Lung (tissue), 12 donors: ENCODE data around the gene PCP2. TPM values are rescaled to one million over a fixed set of nuclear protein-coding genes. Genes with fewer than 3 reads are reported as not detected.

Experiments
- ATAC-seq: fragments of 200-7000 bp; cut with Tn5 transposase; one replicate; pipeline ENCODE4 v1.9.1; 2020; ENCODE audit warnings: moderate number of reproducible peaks; ENCODE audit not compliant: insufficient read depth, low FRiP score
- DNase-seq, 3 donors: peaks; one replicate each; pipeline ENCODE4 v3.0.0-alpha.2; 2013 to 2017
- H3K27ac ChIP-seq, 2 donors: one replicate each; pipeline ENCODE4 v1.5.1; 2013; ENCODE audit warnings: mild to moderate bottlenecking in 2 of 2, moderate library complexity in 2 of 2, control low read depth in 1 of 2, inconsistent platforms in 1 of 2, low read depth in 1 of 2, low read length in 1 of 2
- H3K27me3 ChIP-seq, 3 donors: one replicate each; pipeline ENCODE4 v1.5.1; 2013; ENCODE audit warnings: low read length in 2 of 3; ENCODE audit not compliant: control insufficient read depth in 3 of 3, insufficient read depth in 3 of 3
- H3K36me3 ChIP-seq, 4 donors: one replicate each; pipeline ENCODE4 v1.5.1; 2013; ENCODE audit warnings: low read length in 4 of 4, mild to moderate bottlenecking in 1 of 4, moderate library complexity in 1 of 4; ENCODE audit not compliant: control insufficient read depth in 4 of 4, insufficient read depth in 4 of 4
- H3K4me1 ChIP-seq, 5 donors: one replicate each; pipeline ENCODE4 v1.5.1; 2013; ENCODE audit warnings: low read length in 5 of 5, mild to moderate bottlenecking in 2 of 5, moderate library complexity in 1 of 5; ENCODE audit not compliant: control insufficient read depth in 5 of 5, insufficient read depth in 5 of 5
- H3K4me3 ChIP-seq: one replicate; pipeline ENCODE4 v1.5.1; 2013; ENCODE audit warnings: mild to moderate bottlenecking, control low read depth, moderate library complexity
- H3K9ac ChIP-seq, 2 donors: one replicate each; pipeline ENCODE4 v1.5.1; 2013; ENCODE audit warnings: low read length in 2 of 2, control low read depth in 1 of 2; ENCODE audit not compliant: insufficient read depth in 1 of 2
- H3K9me3 ChIP-seq, 4 donors: one replicate each; pipeline ENCODE4 v1.5.1; 2013; ENCODE audit warnings: low read length in 3 of 4, mild to moderate bottlenecking in 1 of 4, moderate library complexity in 1 of 4; ENCODE audit not compliant: control insufficient read depth in 4 of 4, insufficient read depth in 3 of 4
- WGBS, 2 donors: extraction: QIAGEN DNeasy Blood & Tissue Kit; methylation state at CpG; one replicate each; pipeline ENCODE4 v1.1.7; 2013; 5-methylcytosine and 5-hydroxymethylcytosine counted together
- polyA plus RNA-seq, 2 donors: library from polyadenylated mRNA; stranded (reverse); fragments of 200-250 nt; gene quantifications; one replicate each; pipeline ENCODE4 v1.2.1, GENCODE V29; 2013
- total RNA-seq, 2 donors: library from RNA; depleted of rRNA in 1 of 2; stranded (reverse); fragments of >200 nt in 1 of 2; gene quantifications; one replicate each; pipeline ENCODE4 v1.2.1, GENCODE V29; 2014 to 2021
- TF ChIP-seq, protein P1 (sequence below): IDR thresholded peaks from 2 replicates; pipeline ENCODE4 v1.5.1; 2012; ENCODE audit warnings: mild to moderate bottlenecking; ENCODE audit errors: control extremely low read depth, extremely low read depth
- donor health status: control.
- donor health status: control.
- donor health status: Bipolar disorder and iron deficiency.
- donor health status: healthy.
- donor health status: DM: yes; HTN: yes; CAD: no.

The PCP2 gene
- total and polyA plus RNA-seq, 4 donors: 0.60 to 4.4 (median 1.9) TPM

DNA sequence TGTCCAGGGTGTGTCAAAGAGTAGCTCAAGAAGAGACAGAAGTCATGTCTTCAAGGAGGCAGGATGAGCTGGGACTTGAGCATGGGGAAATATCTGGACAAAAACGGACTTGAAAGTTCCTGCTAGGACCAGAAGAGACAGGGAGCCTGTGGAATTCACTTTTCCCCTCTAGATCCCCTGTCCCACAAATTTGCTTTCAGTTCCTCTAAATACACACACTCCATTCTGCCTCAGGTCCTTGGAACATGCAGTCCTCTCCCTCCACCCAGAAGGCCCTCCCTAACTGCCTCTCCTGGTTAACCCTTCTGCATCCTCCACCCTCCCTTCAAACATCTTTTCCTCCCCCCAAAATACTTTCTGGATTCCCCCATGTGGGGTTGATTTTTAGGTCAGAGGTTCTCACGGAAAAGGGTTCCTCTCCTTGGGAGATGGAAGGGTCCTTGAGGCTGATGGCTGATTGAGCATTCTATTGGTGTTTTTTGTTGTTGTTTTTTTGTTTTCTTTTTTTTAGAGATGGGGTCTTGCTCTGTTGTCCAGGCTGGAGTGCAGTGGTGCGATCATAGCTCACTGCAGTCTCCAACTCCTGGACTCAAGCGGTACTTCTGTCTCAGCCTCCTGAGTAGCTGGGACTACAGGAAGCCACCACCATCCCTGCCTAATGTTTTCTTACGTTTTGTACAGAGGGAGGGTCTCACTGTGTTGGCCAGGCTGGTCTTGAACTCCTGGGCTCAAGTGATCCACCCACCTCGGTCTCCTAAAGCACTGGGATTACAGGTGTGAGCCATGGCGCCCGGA is 28.4 kb upstream of the PCP2 start:
- Histone ChIP-seq H3K36me3 (no peaks in the 10 kb centered on the region), H3K27ac (no peak overlapping the region), H3K9ac (no peak overlapping the region), H3K4me1 (peaks cover 0 to 5% (median 0%) of the 10 kb centered on the region in 5 donors), H3K4me3 (no peak overlapping the region), H3K9me3 (no peaks in the 10 kb centered on the region), H3K27me3 (no peaks in the 10 kb centered on the region)
- ATAC-seq (no peak), DNase-seq (no peak)
- WGBS, 2 donors: 77 to 84% methylated on average over 8 of the region's 8 CpGs
- TF ChIP-seq, protein P1, sequence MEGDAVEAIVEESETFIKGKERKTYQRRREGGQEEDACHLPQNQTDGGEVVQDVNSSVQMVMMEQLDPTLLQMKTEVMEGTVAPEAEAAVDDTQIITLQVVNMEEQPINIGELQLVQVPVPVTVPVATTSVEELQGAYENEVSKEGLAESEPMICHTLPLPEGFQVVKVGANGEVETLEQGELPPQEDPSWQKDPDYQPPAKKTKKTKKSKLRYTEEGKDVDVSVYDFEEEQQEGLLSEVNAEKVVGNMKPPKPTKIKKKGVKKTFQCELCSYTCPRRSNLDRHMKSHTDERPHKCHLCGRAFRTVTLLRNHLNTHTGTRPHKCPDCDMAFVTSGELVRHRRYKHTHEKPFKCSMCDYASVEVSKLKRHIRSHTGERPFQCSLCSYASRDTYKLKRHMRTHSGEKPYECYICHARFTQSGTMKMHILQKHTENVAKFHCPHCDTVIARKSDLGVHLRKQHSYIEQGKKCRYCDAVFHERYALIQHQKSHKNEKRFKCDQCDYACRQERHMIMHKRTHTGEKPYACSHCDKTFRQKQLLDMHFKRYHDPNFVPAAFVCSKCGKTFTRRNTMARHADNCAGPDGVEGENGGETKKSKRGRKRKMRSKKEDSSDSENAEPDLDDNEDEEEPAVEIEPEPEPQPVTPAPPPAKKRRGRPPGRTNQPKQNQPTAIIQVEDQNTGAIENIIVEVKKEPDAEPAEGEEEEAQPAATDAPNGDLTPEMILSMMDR: no peak

DNA sequence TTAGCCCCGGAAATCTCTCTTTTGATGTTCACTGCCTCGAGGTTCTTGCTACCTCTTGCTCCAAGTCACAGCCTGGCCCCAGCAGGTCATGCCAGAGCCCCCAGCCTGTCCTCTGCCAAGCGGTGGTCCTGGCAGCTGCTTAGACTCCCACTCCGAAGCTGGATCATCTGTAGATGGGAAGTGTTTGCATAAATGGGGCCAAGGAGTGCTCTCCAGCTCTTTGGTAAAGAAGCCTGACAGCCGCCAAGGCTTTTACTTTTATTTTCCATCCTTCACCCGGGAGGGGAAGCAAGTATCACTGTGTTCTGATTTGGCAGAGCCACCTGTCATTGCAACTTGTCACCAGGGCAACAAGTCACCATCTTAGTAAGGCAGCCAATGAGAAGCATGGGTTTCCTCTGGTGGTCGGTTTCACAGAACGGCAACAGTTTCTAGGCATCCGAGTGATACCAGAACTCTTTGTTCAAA is 24.7 kb upstream of the PCP2 start:
- H3K9me3 ChIP-seq: no peaks in the 10 kb centered on the region
- H3K4me3 ChIP-seq: no peak overlapping the region
- WGBS, 2 donors: 25 to 28% methylated on average over 9 of the region's 9 CpGs
- TF ChIP-seq, protein P1: no peak
- no peaks in the 10 kb centered on the region for H3K36me3 ChIP-seq
- no peak overlapping the region for H3K9ac ChIP-seq
- ATAC-seq: no peak
- H3K4me1 ChIP-seq: no peaks in the 10 kb centered on the region
- peak overlapping the region in 1 of 2 donors; percentile 26 for H3K27ac ChIP-seq
- H3K27me3 ChIP-seq: no peaks in the 10 kb centered on the region
- DNase-seq: peak in 2 of 3 donors; percentile 19 to 39

DNA sequence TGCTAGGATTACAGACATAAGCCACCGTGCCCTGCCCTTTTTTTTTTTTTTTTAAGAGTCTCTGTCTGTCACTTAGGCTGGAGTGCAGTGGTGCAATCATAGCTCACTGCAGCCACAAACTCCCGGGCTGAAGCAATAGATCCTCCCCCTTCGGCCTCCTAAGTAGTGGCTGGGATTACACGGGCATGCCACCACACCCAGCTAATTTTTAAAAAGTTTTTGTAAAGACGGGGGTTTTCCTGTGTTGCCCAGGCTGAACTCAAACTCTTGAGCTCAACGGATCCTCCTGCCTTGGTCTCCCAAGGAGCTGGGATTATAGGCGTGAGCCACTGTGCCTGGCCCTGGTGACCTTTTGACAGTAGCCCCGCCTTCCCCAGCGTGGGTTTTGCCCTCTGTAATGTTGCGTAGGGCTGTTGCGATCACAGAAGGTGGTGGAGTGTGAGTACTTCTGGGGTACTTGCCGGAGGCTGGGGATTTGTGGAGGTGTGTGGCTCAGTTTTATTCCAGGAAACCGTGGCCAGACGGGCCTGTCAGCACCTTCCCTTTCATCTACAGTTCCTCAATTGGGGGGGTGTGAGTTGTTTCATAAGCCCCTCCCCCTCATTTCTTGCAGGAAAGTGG is 23.7 kb upstream of the PCP2 start:
- Histone ChIP-seq H3K9me3 (no peaks in the 10 kb centered on the region), H3K4me1 (peaks cover 0 to 1% (median 1%) of the 10 kb centered on the region in 5 donors)
- 13 to 24% methylated on average over 14 of the region's 14 CpGs for WGBS, 2 donors

More for the DNA sequence above, 23.7 kb upstream of the PCP2 start:
- ATAC-seq (peak; percentile 50), DNase-seq (no peak)
- Histone ChIP-seq H3K36me3 (no peaks in the 10 kb centered on the region), H3K27me3 (no peaks in the 10 kb centered on the region), H3K4me3 (no peak overlapping the region), H3K27ac (peak overlapping the region in 1 of 2 donors; percentile 94), H3K9ac (no peak overlapping the region)
- TF ChIP-seq, protein P1: no peak
